ENCODE measurements around the gene HTR1D.

The HTR1D gene

GRCh38 chr1:23166854-23167253 lies 50.4 kb downstream of the HTR1D start:
- Histone ChIP-seq H3K23ac (ENCODE audit: low read length) (no peak overlapping the region), H3K27me3 (ENCODE audit: insufficient read depth, low read length, poor library complexity) (no peaks in the 10 kb centered on the region), H3K79me1 (ENCODE audit: low read length) (peaks cover 6% of the 10 kb centered on the region), H2AK5ac (ENCODE audit: low read length) (no peak overlapping the region), H3K4ac (ENCODE audit: low read depth, low read length) (no peak overlapping the region), H3K27ac (ENCODE audit: low read depth, low read length) (peak overlapping the region; percentile 92), H2BK120ac (ENCODE audit: low read depth, low read length) (no peak overlapping the region), H3K79me2 (ENCODE audit: control insufficient read depth, insufficient read depth, low read length) (peaks cover 50% of the 10 kb centered on the region), H3K18ac (ENCODE audit: low read length) (no peak overlapping the region), H4K5ac (ENCODE audit: low read length) (no peak overlapping the region), H2BK15ac (replicated peaks; ENCODE audit: low read depth) (no peak overlapping the region), H3K36me3 (ENCODE audit: control insufficient read depth, insufficient read depth, low read length) (no peaks in the 10 kb centered on the region), H3K4me1 (ENCODE audit: control insufficient read depth, low read depth, low read length) (no peaks in the 10 kb centered on the region), H3K9ac (ENCODE audit: low read length) (peak overlapping the region; percentile 91), H3K4me3 (ENCODE audit: low read length) (no peak overlapping the region), H3K56ac (ENCODE audit: low read length) (peak overlapping the region; percentile 91), H3K4me2 (ENCODE audit: low read length) (peak overlapping the region; percentile 96), H2BK5ac (ENCODE audit: low read length) (no peak overlapping the region), H4K8ac (ENCODE audit: low read depth, low read length) (no peak overlapping the region)
- no peak for DNase-seq

DNA sequence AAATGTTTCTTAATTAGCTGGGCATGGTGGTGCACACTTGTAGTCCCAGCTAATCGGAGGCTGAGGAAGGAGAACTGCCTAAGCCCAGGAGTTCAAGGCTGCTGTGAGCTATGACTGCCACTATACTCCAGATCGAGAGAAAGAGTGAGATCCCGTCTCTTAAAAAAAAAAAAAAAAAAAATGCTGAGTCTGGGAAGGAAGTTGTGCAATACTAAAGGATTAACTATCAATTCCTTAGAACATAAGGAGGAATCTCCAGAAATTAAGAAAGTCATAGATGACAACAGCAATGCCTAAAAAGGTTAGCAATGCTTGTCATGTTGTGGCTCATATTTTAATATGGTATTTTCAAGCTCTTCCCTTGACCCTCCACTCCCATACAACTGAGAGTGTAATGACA lies 53.9 kb downstream of the HTR1D start:
- Histone ChIP-seq H4K8ac (ENCODE audit: low read depth, low read length) (no peak overlapping the region), H3K27me3 (ENCODE audit: insufficient read depth, low read length, poor library complexity) (no peaks in the 10 kb centered on the region), H3K9ac (ENCODE audit: low read length) (no peak overlapping the region), H2BK120ac (ENCODE audit: low read depth, low read length) (no peak overlapping the region), H3K18ac (ENCODE audit: low read length) (no peak overlapping the region), H2AK5ac (ENCODE audit: low read length) (no peak overlapping the region), H2BK15ac (replicated peaks; ENCODE audit: low read depth) (no peak overlapping the region), H3K4me1 (ENCODE audit: control insufficient read depth, low read depth, low read length) (no peaks in the 10 kb centered on the region), H3K79me1 (ENCODE audit: low read length) (peaks cover 9% of the 10 kb centered on the region), H4K5ac (ENCODE audit: low read length) (no peak overlapping the region), H2BK5ac (ENCODE audit: low read length) (no peak overlapping the region), H3K36me3 (ENCODE audit: control insufficient read depth, insufficient read depth, low read length) (no peaks in the 10 kb centered on the region), H3K27ac (ENCODE audit: low read depth, low read length) (no peak overlapping the region), H3K4me3 (ENCODE audit: low read length) (no peak overlapping the region), H3K56ac (ENCODE audit: low read length) (no peak overlapping the region), H3K79me2 (ENCODE audit: control insufficient read depth, insufficient read depth, low read length) (peaks cover 75% of the 10 kb centered on the region), H3K4ac (ENCODE audit: low read depth, low read length) (no peak overlapping the region), H3K4me2 (ENCODE audit: low read length) (no peak overlapping the region), H3K23ac (ENCODE audit: low read length) (no peak overlapping the region)
- no peak for DNase-seq
- no CpG with 5 or more reads among the region's 3 CpGs for WGBS (ENCODE audit: extremely low coverage, insufficient coverage, low lambda C conversion rate)

- no peaks in the 10 kb centered on the region for H3K36me3 ChIP-seq (ENCODE audit: control insufficient read depth, insufficient read depth, low read length)
- H4K5ac ChIP-seq (ENCODE audit: low read length) = no peak overlapping the region
- no CpG with 5 or more reads among the region's 5 CpGs for WGBS (ENCODE audit: extremely low coverage, insufficient coverage, low lambda C conversion rate)
- H3K4me1 ChIP-seq (ENCODE audit: control insufficient read depth, low read depth, low read length) = no peaks in the 10 kb centered on the region
- H3K4me2 ChIP-seq (ENCODE audit: low read length) = no peak overlapping the region
- DNase-seq = no peak
- no peak overlapping the region for H2AK5ac ChIP-seq (ENCODE audit: low read length)
- no peak overlapping the region for H3K56ac ChIP-seq (ENCODE audit: low read length)
- H2BK120ac ChIP-seq (ENCODE audit: low read depth, low read length) = no peak overlapping the region
- no peak overlapping the region for H3K23ac ChIP-seq (ENCODE audit: low read length)
- no peak overlapping the region for H4K8ac ChIP-seq (ENCODE audit: low read depth, low read length)
- H3K27ac ChIP-seq (ENCODE audit: low read depth, low read length) = no peak overlapping the region
- no peak overlapping the region for H3K4ac ChIP-seq (ENCODE audit: low read depth, low read length)
- H3K79me2 ChIP-seq (ENCODE audit: control insufficient read depth, insufficient read depth, low read length) = peaks cover 67% of the 10 kb centered on the region
- H3K27me3 ChIP-seq (ENCODE audit: insufficient read depth, low read length, poor library complexity) = no peaks in the 10 kb centered on the region
- no peak overlapping the region for H3K9ac ChIP-seq (ENCODE audit: low read length)
- no peak overlapping the region for H2BK5ac ChIP-seq (ENCODE audit: low read length)
- H3K4me3 ChIP-seq (ENCODE audit: low read length) = no peak overlapping the region
- no peak overlapping the region for H3K18ac ChIP-seq (ENCODE audit: low read length)
- no peak overlapping the region for H2BK15ac ChIP-seq (replicated peaks; ENCODE audit: low read depth)
- H3K79me1 ChIP-seq (ENCODE audit: low read length) = peaks cover 7% of the 10 kb centered on the region
Measured at GRCh38 chr1:23159963-23160877, 57.1 kb downstream of the HTR1D start.

DNA sequence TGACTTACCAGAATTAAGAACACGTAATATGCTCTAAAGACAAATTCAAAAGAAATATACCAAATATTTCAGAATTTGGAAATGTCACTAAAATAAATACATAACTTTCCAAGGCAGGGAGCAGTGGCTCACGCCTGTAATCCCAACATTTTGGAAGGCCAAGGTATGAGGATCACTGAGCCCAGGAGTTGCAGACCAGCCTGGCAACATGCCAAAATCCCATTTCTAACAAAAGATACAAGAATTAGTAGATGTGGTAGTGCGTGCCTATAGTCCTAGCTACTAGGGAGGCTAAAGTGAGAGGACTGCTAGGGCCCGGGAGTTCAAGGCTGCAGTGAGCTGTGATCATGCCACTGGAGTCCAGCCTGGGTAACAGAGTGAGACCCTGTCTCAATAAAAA lies 60.4 kb downstream of the HTR1D start:
- Histone ChIP-seq H3K18ac (ENCODE audit: low read length) (no peak overlapping the region), H3K23ac (ENCODE audit: low read length) (no peak overlapping the region), H3K4ac (ENCODE audit: low read depth, low read length) (no peak overlapping the region), H3K56ac (ENCODE audit: low read length) (no peak overlapping the region), H3K79me2 (ENCODE audit: control insufficient read depth, insufficient read depth, low read length) (peaks cover 59% of the 10 kb centered on the region), H2BK120ac (ENCODE audit: low read depth, low read length) (no peak overlapping the region), H3K4me1 (ENCODE audit: control insufficient read depth, low read depth, low read length) (no peaks in the 10 kb centered on the region), H2BK15ac (replicated peaks; ENCODE audit: low read depth) (no peak overlapping the region), H3K36me3 (ENCODE audit: control insufficient read depth, insufficient read depth, low read length) (no peaks in the 10 kb centered on the region), H2BK5ac (ENCODE audit: low read length) (no peak overlapping the region), H3K4me3 (ENCODE audit: low read length) (no peak overlapping the region), H2AK5ac (ENCODE audit: low read length) (no peak overlapping the region), H3K4me2 (ENCODE audit: low read length) (no peak overlapping the region), H3K9ac (ENCODE audit: low read length) (no peak overlapping the region), H3K27ac (ENCODE audit: low read depth, low read length) (no peak overlapping the region), H4K5ac (ENCODE audit: low read length) (no peak overlapping the region), H3K79me1 (ENCODE audit: low read length) (peaks cover 8% of the 10 kb centered on the region), H3K27me3 (ENCODE audit: insufficient read depth, low read length, poor library complexity) (no peaks in the 10 kb centered on the region), H4K8ac (ENCODE audit: low read depth, low read length) (no peak overlapping the region)
- no CpG with 5 or more reads among the region's 4 CpGs for WGBS (ENCODE audit: extremely low coverage, insufficient coverage, low lambda C conversion rate)
- DNase-seq = no peak

DNA sequence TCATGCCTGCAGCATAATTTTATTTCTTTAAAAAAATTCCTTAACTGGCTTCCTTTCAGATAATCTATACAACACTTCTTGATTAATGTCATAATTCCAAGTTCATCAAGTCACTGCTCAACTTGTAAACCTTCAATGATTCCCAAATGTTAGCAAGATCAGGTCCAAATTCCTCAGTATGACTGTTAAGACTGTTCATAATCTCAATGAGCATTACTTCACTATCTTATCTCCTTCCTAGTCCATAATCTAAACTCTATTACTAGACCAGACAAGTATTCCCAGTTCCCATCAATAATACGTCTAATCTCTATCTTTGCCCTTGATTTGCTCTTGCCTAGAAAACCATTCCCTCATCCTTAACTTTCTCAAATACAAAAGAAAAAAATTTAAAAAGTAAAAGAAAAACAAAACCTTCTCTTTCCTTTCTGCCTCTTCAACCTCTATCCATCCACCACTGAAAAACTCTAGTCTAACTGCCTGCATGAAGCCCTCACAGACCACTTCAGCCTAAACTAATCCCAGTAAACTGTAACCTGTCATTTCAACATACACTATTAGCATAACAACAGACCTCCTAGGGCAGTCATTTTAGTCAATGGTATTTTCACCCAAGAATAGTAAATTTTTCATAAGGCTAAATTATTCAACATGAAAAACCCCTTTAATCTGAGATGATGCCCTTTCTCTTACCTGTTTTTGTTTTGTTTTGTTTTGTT lies 64.2 kb downstream of the HTR1D start:
- H3K27ac ChIP-seq (ENCODE audit: low read depth, low read length) = no peak overlapping the region
- H3K36me3 ChIP-seq (ENCODE audit: control insufficient read depth, insufficient read depth, low read length) = no peaks in the 10 kb centered on the region
- H2BK5ac ChIP-seq (ENCODE audit: low read length) = no peak overlapping the region
- H3K56ac ChIP-seq (ENCODE audit: low read length) = no peak overlapping the region
- no peak overlapping the region for H3K9ac ChIP-seq (ENCODE audit: low read length)
- H3K27me3 ChIP-seq (ENCODE audit: insufficient read depth, low read length, poor library complexity) = no peaks in the 10 kb centered on the region
- no peak overlapping the region for H3K4me2 ChIP-seq (ENCODE audit: low read length)
- H3K18ac ChIP-seq (ENCODE audit: low read length) = no peak overlapping the region
- peak; percentile 19 for DNase-seq
- H3K4ac ChIP-seq (ENCODE audit: low read depth, low read length) = no peak overlapping the region
- no peak overlapping the region for H2AK5ac ChIP-seq (ENCODE audit: low read length)
- H3K23ac ChIP-seq (ENCODE audit: low read length) = no peak overlapping the region
- peaks cover 58% of the 10 kb centered on the region for H3K79me2 ChIP-seq (ENCODE audit: control insufficient read depth, insufficient read depth, low read length)
- no peak overlapping the region for H2BK15ac ChIP-seq (replicated peaks; ENCODE audit: low read depth)
- no peak overlapping the region for H4K5ac ChIP-seq (ENCODE audit: low read length)
- H2BK120ac ChIP-seq (ENCODE audit: low read depth, low read length) = no peak overlapping the region
- no peak overlapping the region for H4K8ac ChIP-seq (ENCODE audit: low read depth, low read length)
- H3K79me1 ChIP-seq (ENCODE audit: low read length) = peaks cover 10% of the 10 kb centered on the region
- no peaks in the 10 kb centered on the region for H3K4me1 ChIP-seq (ENCODE audit: control insufficient read depth, low read depth, low read length)
- 100% methylated on average over 1 of the region's 1 CpG for WGBS (ENCODE audit: extremely low coverage, insufficient coverage, low lambda C conversion rate)
- no peak overlapping the region for H3K4me3 ChIP-seq (ENCODE audit: low read length)

All from mesendoderm (in vitro differentiated cells).